HG03432 (cell line): ENCODE data around the gene ACSL1.

Source experiments
- ATAC-seq: cut with Tn5 transposase; IDR thresholded peaks from one replicate; pipeline ENCODE4 v1.9.1; 2021; ENCODE audit warnings: mild to moderate bottlenecking, moderate library complexity; ENCODE audit not compliant: unreplicated experiment

Gene ACSL1

GRCh38 chr4:184825896-184826690, at the start of gene ACSL1:
Gene ACSL1 (minus strand): TSS chr4:184825968. CDS start chr4:184803514, 22,454 bp downstream.
- peak; percentile 74 for ATAC-seq

GRCh38 chr4:184873054-184873453, 47.3 kb upstream of the ACSL1 start:
- no peak for ATAC-seq

GRCh38 chr4:184870718-184871117, 45.0 kb upstream of the ACSL1 start:
- no peak for ATAC-seq

- no peak for ATAC-seq
Measured at GRCh38 chr4:184868623-184869022, 42.9 kb upstream of the ACSL1 start.

- ATAC-seq = no peak
Measured at GRCh38 chr4:184863916-184864315, 38.1 kb upstream of the ACSL1 start.

- peak; percentile 37 for ATAC-seq
Measured at GRCh38 chr4:184861047-184861446, 35.3 kb upstream of the ACSL1 start.

GRCh38 chr4:184860018-184860779, 34.4 kb upstream of the ACSL1 start:
- ATAC-seq = peak; percentile 70

GRCh38 chr4:184857441-184858121, 31.8 kb upstream of the ACSL1 start:
- no peak for ATAC-seq

- peak; percentile 51 for ATAC-seq
Measured at GRCh38 chr4:184856277-184856609, 30.5 kb upstream of the ACSL1 start.

GRCh38 chr4:184854673-184855072, 28.9 kb upstream of the ACSL1 start:
- peak; percentile 26 for ATAC-seq

GRCh38 chr4:184853436-184853835, 27.7 kb upstream of the ACSL1 start:
- no peak for ATAC-seq

- ATAC-seq = no peak
Measured at GRCh38 chr4:184851886-184852285, 26.1 kb upstream of the ACSL1 start.

GRCh38 chr4:184851200-184851541, 25.4 kb upstream of the ACSL1 start:
- peak; percentile 77 for ATAC-seq

GRCh38 chr4:184850431-184851199, 24.8 kb upstream of the ACSL1 start:
- peak; percentile 40 for ATAC-seq

- ATAC-seq = no peak
Measured at GRCh38 chr4:184850018-184850417, 24.2 kb upstream of the ACSL1 start.

- peak; percentile 35 for ATAC-seq
Measured at GRCh38 chr4:184849185-184849584, 23.4 kb upstream of the ACSL1 start.

- ATAC-seq = peak; percentile 37
Measured at GRCh38 chr4:184848510-184848909, 22.7 kb upstream of the ACSL1 start.

GRCh38 chr4:184846531-184846930, 20.8 kb upstream of the ACSL1 start:
- no peak for ATAC-seq

- peak; percentile 48 for ATAC-seq
Measured at GRCh38 chr4:184845367-184846021, 19.7 kb upstream of the ACSL1 start.

- no peak for ATAC-seq
Measured at GRCh38 chr4:184844742-184845141, 19.0 kb upstream of the ACSL1 start.
